HCT116 (cell line): ENCODE data around the gene DNAH9. TPM values are rescaled to one million over a fixed set of nuclear protein-coding genes. Genes with fewer than 3 reads are reported as not detected.

Source experiments
- ATAC-seq: fragments of 200-7000 bp; cut with Tn5 transposase; 2 replicates; pipeline ENCODE4 v1.9.1; 2020; ENCODE audit warnings: mild to moderate bottlenecking, moderate library complexity
- BruUV-seq: library from RNA; stranded (reverse); fragments of 400-500 nt; replicated peaks from 2 replicates; lab custom pipeline; 2021; lab: Mats Ljungman, UMichigan
- CTCF ChIA-PET: fragments of 300-600 bp; sonication (Branson Sonifier 250); formaldehyde crosslinking; loops from one replicate; lab custom pipeline; 2021; ENCODE audit warnings: antibody characterized with exemption; lab: Charles Lee
- POLR2A ChIA-PET: fragments of 300-600, 350-600 bp; sonication (Branson Sonifier 250); formaldehyde crosslinking; loops from one replicate; lab custom pipeline; 2021; ENCODE audit warnings: antibody characterized with exemption; lab: Charles Lee
- RAD21 ChIA-PET, 2 experiments: fragments of 300-600 bp; sonication (Branson Sonifier 250); formaldehyde crosslinking; loops; one replicate each; lab custom pipeline; 2023; ENCODE audit warnings: low total read pairs in 2 of 2; ENCODE audit not compliant: uncharacterized antibody in 2 of 2, unreplicated experiment in 2 of 2, low non-redundant PET in 1 of 2; lab: Charles Lee
- DNase-seq: peaks from one replicate; pipeline ENCODE4 v3.0.0-alpha.2; 2010; ENCODE audit warnings: low read depth, low spot score
- H2AFZ ChIP-seq: fragments of 200-600 bp; shearing (Covaris generic), sonication (generic); 2 replicates; pipeline ENCODE4 v1.6.1; 2017; ENCODE audit warnings: low read depth, mixed run types, mixed read lengths, antibody characterized with exemption, low read length; ENCODE audit not compliant: poor library complexity, severe bottlenecking
- H3K27ac ChIP-seq: 2 replicates; pipeline ENCODE4 v1.5.1; 2012; ENCODE audit warnings: low read depth, low read length
- H3K27me3 ChIP-seq: fragments of 200-600 bp; sonication (generic); 2 replicates; pipeline ENCODE4 v1.6.1; 2016; ENCODE audit warnings: mixed run types, low read length, mixed read lengths; ENCODE audit not compliant: insufficient read depth
- H3K36me3 ChIP-seq, 2 experiments: fragments of 200-500 bp in 1 of 2; fragments of 200-600 bp in 1 of 2; sonication (Bioruptor generic) in 1 of 2; sonication (generic) in 1 of 2; 2 replicates each; pipeline versions ENCODE4 v1.5.1 to v1.6.1; 2014 to 2016; ENCODE audit warnings: low read length in 2 of 2, inconsistent platforms in 1 of 2, mixed read lengths in 1 of 2, mixed run types in 1 of 2; ENCODE audit not compliant: insufficient read depth in 2 of 2, control insufficient read depth in 1 of 2
- H3K4me1 ChIP-seq, 2 experiments: fragments of 200-600 bp in 1 of 2; sonication (generic) in 1 of 2; 2 replicates each; pipeline versions ENCODE4 v1.5.1 to v1.6.1; 2012 to 2017; ENCODE audit warnings: low read length in 2 of 2, inconsistent platforms in 1 of 2, mild to moderate bottlenecking in 1 of 2, mixed read lengths in 1 of 2, mixed run types in 1 of 2, moderate library complexity in 1 of 2; ENCODE audit not compliant: insufficient read depth in 2 of 2, control insufficient read depth in 1 of 2
- H3K4me2 ChIP-seq: fragments of 200-600 bp; sonication (generic); 2 replicates; pipeline ENCODE4 v1.6.1; 2017; ENCODE audit warnings: mixed run types, low read length, mixed read lengths
- H3K4me3 ChIP-seq, 2 experiments: fragments of 200-600 bp in 1 of 2; sonication (generic) in 1 of 2; replicated peaks in 1 of 2; 2 replicates each; pipeline ENCODE4 v1.5.1; 2011 to 2016; ENCODE audit warnings: low read length in 2 of 2, control low read depth in 1 of 2, low read depth in 1 of 2, mild to moderate bottlenecking in 1 of 2, mixed read lengths in 1 of 2, mixed run types in 1 of 2
- H3K79me2 ChIP-seq: fragments of 200-600 bp; sonication (generic); 2 replicates; pipeline ENCODE4 v1.6.1; 2017; ENCODE audit warnings: mild to moderate bottlenecking, mixed run types, low read length, moderate library complexity, mixed read lengths; ENCODE audit not compliant: insufficient read depth
- H3K9ac ChIP-seq: fragments of 200-600 bp; sonication (generic); 2 replicates; pipeline ENCODE4 v1.6.1; 2016; ENCODE audit warnings: low read length, mixed read lengths
- H3K9me2 ChIP-seq: fragments of 200-600 bp; sonication (generic), shearing (Covaris generic); 2 replicates; pipeline ENCODE4 v1.6.1; 2017; ENCODE audit warnings: mixed run types, mild to moderate bottlenecking, moderate library complexity; ENCODE audit not compliant: insufficient read depth
- H3K9me3 ChIP-seq, 2 experiments: fragments of 200-500 bp in 1 of 2; fragments of 200-600 bp in 1 of 2; sonication (Bioruptor generic) in 1 of 2; sonication (generic) in 1 of 2; 2 replicates each; pipeline ENCODE4 v1.6.1; 2014 to 2017; ENCODE audit warnings: low read length in 2 of 2, mixed read lengths in 2 of 2, inconsistent platforms in 1 of 2, low read depth in 1 of 2, mild to moderate bottlenecking in 1 of 2, mixed run types in 1 of 2, moderate library complexity in 1 of 2; ENCODE audit not compliant: control insufficient read depth in 1 of 2, insufficient read depth in 1 of 2
- H4K20me1 ChIP-seq: fragments of 200-600 bp; sonication (generic), shearing (Covaris generic); 2 replicates; pipeline ENCODE4 v1.6.1; 2017; ENCODE audit warnings: mixed run types, mild to moderate bottlenecking, moderate library complexity; ENCODE audit not compliant: insufficient read depth
- CBX3 ChIP-seq: IDR thresholded peaks from 2 replicates; pipeline ENCODE4 v1.6.1; 2012; ENCODE audit warnings: low read depth
- EGR1 ChIP-seq: IDR thresholded peaks from 2 replicates; pipeline ENCODE4 v1.6.1; 2012; ENCODE audit warnings: low read depth
- ELF1 ChIP-seq: IDR thresholded peaks from 2 replicates; pipeline ENCODE4 v1.6.1; 2012; ENCODE audit warnings: low read depth, borderline replicate concordance
- EZH2 ChIP-seq: fragments of 200-600 bp; sonication (generic); IDR thresholded peaks from 2 replicates; pipeline ENCODE4 v1.6.1; 2017; ENCODE audit warnings: antibody characterized with exemption, mixed run types
- FOSL1 ChIP-seq: IDR thresholded peaks from 2 replicates; pipeline ENCODE4 v1.6.1; 2012; ENCODE audit warnings: low read depth
- JUND ChIP-seq: IDR thresholded peaks from 2 replicates; pipeline ENCODE4 v1.6.1; 2012
- POLR2A ChIP-seq: IDR thresholded peaks from 2 replicates; pipeline ENCODE4 v1.7.0; 2011; ENCODE audit warnings: borderline replicate concordance; ENCODE audit not compliant: insufficient read depth, insufficient read length; ENCODE audit errors: extremely low read depth
- POLR2AphosphoS5 ChIP-seq: IDR thresholded peaks from 2 replicates; pipeline ENCODE4 v1.6.1; 2011; ENCODE audit warnings: mild to moderate bottlenecking, low read depth, low read length, moderate library complexity
- RAD21 ChIP-seq: IDR thresholded peaks from 2 replicates; pipeline ENCODE4 v1.6.1; 2012; ENCODE audit warnings: low read depth, mild to moderate bottlenecking
- SIN3A ChIP-seq: IDR thresholded peaks from 2 replicates; pipeline ENCODE4 v1.6.1; 2012; ENCODE audit warnings: low read depth
- SP1 ChIP-seq: IDR thresholded peaks from 2 replicates; pipeline ENCODE4 v1.6.1; 2012; ENCODE audit warnings: low read depth
- SRF ChIP-seq: IDR thresholded peaks from 2 replicates; pipeline ENCODE4 v1.6.1; 2012; ENCODE audit warnings: low read depth
- TCF7L2 ChIP-seq: IDR thresholded peaks from 2 replicates; pipeline ENCODE4 v1.7.0; 2011; ENCODE audit warnings: borderline replicate concordance, inconsistent platforms; ENCODE audit not compliant: insufficient read depth, insufficient read length; ENCODE audit errors: extremely low read depth
- YY1 ChIP-seq: IDR thresholded peaks from 2 replicates; pipeline ENCODE4 v1.6.1; 2011; ENCODE audit warnings: low read length, low read depth, moderate library complexity, mild to moderate bottlenecking; ENCODE audit not compliant: insufficient replicate concordance; ENCODE audit errors: extremely low read depth
- ZFX ChIP-seq: fragments of 450-650 bp; IDR thresholded peaks from 2 replicates; pipeline ENCODE4 v1.6.1; 2017
- intact Hi-C: fragments of 100-400 bp; cut with micrococcal nuclease; formaldehyde crosslinking; loops from 2 replicates; pipeline ENCODE4 v1.10.0; 2022
- total RNA-seq: library from RNA; stranded (reverse); gene quantifications from one replicate; pipeline ENCODE4 v1.2.1, GENCODE V29; 2021; ENCODE audit not compliant: unreplicated experiment
- TF ChIP-seq, protein P1 (sequence below): IDR thresholded peaks from 2 replicates; pipeline ENCODE4 v1.6.1; 2011; ENCODE audit warnings: mild to moderate bottlenecking, low read length, moderate library complexity; ENCODE audit not compliant: insufficient replicate concordance; ENCODE audit errors: extremely low read depth
- TF ChIP-seq, protein P2 (sequence below): IDR thresholded peaks from 2 replicates; pipeline ENCODE4 v1.6.1; 2012
- TF ChIP-seq, protein P3 (sequence below), 3 experiments: fragments of 200-600 bp in 1 of 3; sonication (generic) in 1 of 3; IDR thresholded peaks in 2 of 3; conservative IDR thresholded peaks in 1 of 3; 2 replicates each; pipeline ENCODE4 v1.5.1; 2012 to 2017; ENCODE audit warnings: low read depth in 2 of 3, low read length in 2 of 3, antibody characterized with exemption in 1 of 3, borderline replicate concordance in 1 of 3, control low read depth in 1 of 3, mild to moderate bottlenecking in 1 of 3, mixed read lengths in 1 of 3, mixed run types in 1 of 3, moderate library complexity in 1 of 3; ENCODE audit not compliant: insufficient read depth in 1 of 3

Gene DNAH9
- total RNA-seq, 1 experiment from 2014 or later, result not detected

DNA sequence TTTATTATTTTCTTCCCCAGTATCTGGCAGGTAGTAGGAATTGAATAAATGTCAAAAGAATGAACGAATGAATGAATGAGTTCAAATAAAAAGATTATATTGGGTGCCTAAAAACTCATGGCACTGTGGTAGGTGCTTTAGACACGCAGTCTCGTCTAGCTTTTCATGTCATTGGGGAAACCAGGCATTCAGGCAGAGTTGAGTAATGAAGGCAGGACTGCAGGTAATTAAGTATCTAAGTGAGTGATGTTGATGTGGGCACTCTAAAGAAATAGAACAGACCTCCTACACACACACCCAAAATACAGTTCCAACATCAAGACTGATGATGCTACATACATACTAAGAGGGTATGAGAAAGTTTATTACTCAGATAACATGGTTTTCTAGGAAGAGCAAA lies 302.4 kb downstream of the DNAH9 start (continued):
- TF ChIP-seq, protein P1, sequence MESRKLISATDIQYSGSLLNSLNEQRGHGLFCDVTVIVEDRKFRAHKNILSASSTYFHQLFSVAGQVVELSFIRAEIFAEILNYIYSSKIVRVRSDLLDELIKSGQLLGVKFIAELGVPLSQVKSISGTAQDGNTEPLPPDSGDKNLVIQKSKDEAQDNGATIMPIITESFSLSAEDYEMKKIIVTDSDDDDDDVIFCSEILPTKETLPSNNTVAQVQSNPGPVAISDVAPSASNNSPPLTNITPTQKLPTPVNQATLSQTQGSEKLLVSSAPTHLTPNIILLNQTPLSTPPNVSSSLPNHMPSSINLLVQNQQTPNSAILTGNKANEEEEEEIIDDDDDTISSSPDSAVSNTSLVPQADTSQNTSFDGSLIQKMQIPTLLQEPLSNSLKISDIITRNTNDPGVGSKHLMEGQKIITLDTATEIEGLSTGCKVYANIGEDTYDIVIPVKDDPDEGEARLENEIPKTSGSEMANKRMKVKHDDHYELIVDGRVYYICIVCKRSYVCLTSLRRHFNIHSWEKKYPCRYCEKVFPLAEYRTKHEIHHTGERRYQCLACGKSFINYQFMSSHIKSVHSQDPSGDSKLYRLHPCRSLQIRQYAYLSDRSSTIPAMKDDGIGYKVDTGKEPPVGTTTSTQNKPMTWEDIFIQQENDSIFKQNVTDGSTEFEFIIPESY, result no peak
- TF ChIP-seq SP1, result no peak
- TF ChIP-seq, all 23 proteins: peak for 0

DNA sequence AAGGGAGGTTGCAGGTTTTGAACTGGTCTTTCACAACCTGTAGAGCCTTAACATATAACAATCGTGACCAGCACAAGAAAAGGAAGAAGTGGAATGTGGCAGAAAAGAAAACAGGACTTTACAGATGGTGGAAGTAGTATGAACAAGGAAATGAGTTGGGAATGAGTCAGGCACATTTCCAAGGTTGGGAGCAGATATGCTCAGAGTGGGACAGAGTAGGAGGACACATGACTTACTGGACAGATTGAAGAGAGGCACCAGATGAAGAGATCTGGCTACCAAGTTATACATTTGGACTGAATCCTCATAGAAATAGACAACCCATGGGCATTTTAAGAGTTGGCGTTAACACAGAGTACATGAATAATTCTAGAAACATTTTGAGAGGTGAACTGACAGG lies 303.7 kb downstream of the DNAH9 start:
- intact Hi-C loops, result no loop called here
- Histone ChIP-seq H3K9ac (no peak overlapping the region), H3K9me2 (no peaks in the 10 kb centered on the region), H3K9me3 (no peaks in the 10 kb centered on the region), H4K20me1 (no peaks in the 10 kb centered on the region), H3K36me3 (no peaks in the 10 kb centered on the region), H3K4me2 (no peak overlapping the region), H3K27ac (no peak overlapping the region), H3K4me3 (no peak overlapping the region), H3K27me3 (no peaks in the 10 kb centered on the region), H3K79me2 (no peaks in the 10 kb centered on the region), H3K4me1 (no peaks in the 10 kb centered on the region), H2AFZ (no peak overlapping the region)
- ATAC-seq (no peak), DNase-seq (no peak)
- RAD21 ChIA-PET, result no interaction called here
- POLR2A ChIA-PET, result no interaction called here
- BruUV-seq, result no TSS peak
- CTCF ChIA-PET, result no interaction called here
- TF ChIP-seq RAD21, result no peak
- TF ChIP-seq POLR2A, result no peak
- TF ChIP-seq JUND, result no peak
- TF ChIP-seq, protein P2, sequence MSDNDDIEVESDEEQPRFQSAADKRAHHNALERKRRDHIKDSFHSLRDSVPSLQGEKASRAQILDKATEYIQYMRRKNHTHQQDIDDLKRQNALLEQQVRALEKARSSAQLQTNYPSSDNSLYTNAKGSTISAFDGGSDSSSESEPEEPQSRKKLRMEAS, result no peak
- TF ChIP-seq, protein P1, result no peak
- TF ChIP-seq POLR2AphosphoS5, result no peak
- TF ChIP-seq SIN3A, result no peak
- no peak for TF ChIP-seq TCF7L2
- no peak for TF ChIP-seq YY1
- TF ChIP-seq, protein P3, sequence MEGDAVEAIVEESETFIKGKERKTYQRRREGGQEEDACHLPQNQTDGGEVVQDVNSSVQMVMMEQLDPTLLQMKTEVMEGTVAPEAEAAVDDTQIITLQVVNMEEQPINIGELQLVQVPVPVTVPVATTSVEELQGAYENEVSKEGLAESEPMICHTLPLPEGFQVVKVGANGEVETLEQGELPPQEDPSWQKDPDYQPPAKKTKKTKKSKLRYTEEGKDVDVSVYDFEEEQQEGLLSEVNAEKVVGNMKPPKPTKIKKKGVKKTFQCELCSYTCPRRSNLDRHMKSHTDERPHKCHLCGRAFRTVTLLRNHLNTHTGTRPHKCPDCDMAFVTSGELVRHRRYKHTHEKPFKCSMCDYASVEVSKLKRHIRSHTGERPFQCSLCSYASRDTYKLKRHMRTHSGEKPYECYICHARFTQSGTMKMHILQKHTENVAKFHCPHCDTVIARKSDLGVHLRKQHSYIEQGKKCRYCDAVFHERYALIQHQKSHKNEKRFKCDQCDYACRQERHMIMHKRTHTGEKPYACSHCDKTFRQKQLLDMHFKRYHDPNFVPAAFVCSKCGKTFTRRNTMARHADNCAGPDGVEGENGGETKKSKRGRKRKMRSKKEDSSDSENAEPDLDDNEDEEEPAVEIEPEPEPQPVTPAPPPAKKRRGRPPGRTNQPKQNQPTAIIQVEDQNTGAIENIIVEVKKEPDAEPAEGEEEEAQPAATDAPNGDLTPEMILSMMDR (IDR thresholded peaks at IDR 0.05 in 2 of 3, conservative IDR thresholded peaks at IDR 0.05 in 1 of 3; ENCODE audit: borderline replicate concordance in 1 of 3, insufficient read depth in 1 of 3, low read depth in 2 of 3, low read length in 2 of 3), result no peak
- no peak for TF ChIP-seq SP1
- no peak for TF ChIP-seq FOSL1
- TF ChIP-seq ELF1, result no peak
- no peak for TF ChIP-seq EZH2
- TF ChIP-seq CBX3, result no peak
- no peak for TF ChIP-seq SRF
- no peak for TF ChIP-seq EGR1
- no peak for TF ChIP-seq ZFX
